ENCODE results near the gene DBNDD2. TPM values are rescaled to one million over a fixed set of nuclear protein-coding genes. Genes with fewer than 3 reads are reported as not detected.

The DBNDD2 gene
- total and polyA plus RNA-seq, 2 experiments from 2014 or later = 62.9 to 89.3 TPM

DNA sequence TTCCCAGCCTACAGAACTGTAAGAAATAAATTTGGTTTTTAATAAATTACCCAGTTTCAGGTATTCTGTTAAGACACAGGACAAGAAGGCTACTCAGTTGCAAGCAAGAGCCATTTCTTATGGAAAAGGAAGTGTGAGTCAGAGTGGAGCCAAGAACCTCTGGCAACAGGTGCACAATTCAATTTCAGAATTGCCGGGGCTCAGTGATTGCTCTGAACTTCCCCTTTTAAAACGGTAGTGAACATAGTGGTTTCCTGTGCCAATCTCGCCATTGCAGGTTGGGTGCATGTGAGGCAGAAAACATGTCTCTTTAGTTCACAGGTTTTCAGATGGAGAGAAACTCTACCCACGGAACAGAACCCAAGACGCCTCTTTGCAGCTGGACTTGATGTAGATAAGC, 24.2 kb downstream of the DBNDD2 start:
- H3K4me3 ChIP-seq = no peak overlapping the region
- DNase-seq (ENCODE audit: low read depth in 1 of 2, low spot score in 1 of 2) = no peak

DNA sequence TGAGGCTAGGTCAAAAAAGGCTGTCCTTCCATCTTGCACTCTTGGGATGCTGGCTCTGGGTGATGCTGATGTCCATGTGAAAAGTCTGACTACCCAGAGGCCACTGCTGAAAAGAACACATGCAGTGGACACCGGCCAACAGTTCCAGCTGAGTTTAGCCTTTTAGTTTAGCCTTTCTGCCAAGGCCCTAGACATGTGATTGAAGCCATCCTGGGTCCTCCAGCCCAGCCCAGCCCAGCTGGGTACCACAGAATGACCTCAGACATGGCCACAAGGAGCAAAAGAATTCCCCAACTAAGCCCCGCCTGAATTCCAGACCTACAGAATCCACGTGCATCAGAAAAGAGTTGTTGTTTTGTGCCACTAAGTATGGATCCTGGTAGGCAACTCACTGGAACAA, 25.2 kb downstream of the DBNDD2 start:
- TF ChIP-seq, protein P1, sequence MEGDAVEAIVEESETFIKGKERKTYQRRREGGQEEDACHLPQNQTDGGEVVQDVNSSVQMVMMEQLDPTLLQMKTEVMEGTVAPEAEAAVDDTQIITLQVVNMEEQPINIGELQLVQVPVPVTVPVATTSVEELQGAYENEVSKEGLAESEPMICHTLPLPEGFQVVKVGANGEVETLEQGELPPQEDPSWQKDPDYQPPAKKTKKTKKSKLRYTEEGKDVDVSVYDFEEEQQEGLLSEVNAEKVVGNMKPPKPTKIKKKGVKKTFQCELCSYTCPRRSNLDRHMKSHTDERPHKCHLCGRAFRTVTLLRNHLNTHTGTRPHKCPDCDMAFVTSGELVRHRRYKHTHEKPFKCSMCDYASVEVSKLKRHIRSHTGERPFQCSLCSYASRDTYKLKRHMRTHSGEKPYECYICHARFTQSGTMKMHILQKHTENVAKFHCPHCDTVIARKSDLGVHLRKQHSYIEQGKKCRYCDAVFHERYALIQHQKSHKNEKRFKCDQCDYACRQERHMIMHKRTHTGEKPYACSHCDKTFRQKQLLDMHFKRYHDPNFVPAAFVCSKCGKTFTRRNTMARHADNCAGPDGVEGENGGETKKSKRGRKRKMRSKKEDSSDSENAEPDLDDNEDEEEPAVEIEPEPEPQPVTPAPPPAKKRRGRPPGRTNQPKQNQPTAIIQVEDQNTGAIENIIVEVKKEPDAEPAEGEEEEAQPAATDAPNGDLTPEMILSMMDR (IDR thresholded peaks at IDR 0.05; ENCODE audit: low read depth, low read length) = no peak
- H3K36me3 ChIP-seq = no peaks in the 10 kb centered on the region
- no peaks in the 10 kb centered on the region for H3K9me3 ChIP-seq (ENCODE audit: low read depth)
- no peak overlapping the region for H3K27ac ChIP-seq
- no peaks in the 10 kb centered on the region for H3K27me3 ChIP-seq
- no peaks in the 10 kb centered on the region for H3K4me1 ChIP-seq (ENCODE audit: low read depth)
- no peak overlapping the region for H3K4me3 ChIP-seq
- DNase-seq (ENCODE audit: low read depth in 1 of 2, low spot score in 1 of 2) = peak in 1 of 2 donors; percentile 63

More for the DNA sequence above, 24.2 kb downstream of the DBNDD2 start:
- no peaks in the 10 kb centered on the region for H3K27me3 ChIP-seq
- no peak overlapping the region for H3K27ac ChIP-seq
- H3K9me3 ChIP-seq (ENCODE audit: low read depth) = no peaks in the 10 kb centered on the region
- TF ChIP-seq, protein P1 (IDR thresholded peaks at IDR 0.05; ENCODE audit: low read depth, low read length) = no peak
- H3K4me1 ChIP-seq (ENCODE audit: low read depth) = no peaks in the 10 kb centered on the region
- H3K36me3 ChIP-seq = no peaks in the 10 kb centered on the region

DNA sequence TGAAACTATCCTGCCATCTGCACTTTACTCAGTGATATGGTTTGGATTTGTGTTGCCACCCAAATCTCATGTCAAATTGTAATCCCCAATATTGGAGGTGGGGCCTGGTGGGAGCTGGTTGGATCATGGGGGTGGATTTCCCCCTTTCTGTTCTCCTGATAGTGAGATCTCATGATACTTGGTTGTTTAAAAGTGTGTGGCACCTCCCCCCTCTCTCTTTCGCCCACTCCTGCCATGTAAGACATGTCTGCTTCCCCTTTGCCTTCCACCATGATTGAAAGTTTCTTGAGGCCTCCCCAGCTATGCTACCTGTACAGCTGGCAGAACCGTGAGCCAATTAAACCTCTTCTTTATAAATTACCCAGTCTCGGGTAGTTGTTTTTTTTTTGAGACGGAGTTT, 25.9 kb downstream of the DBNDD2 start:
- no peaks in the 10 kb centered on the region for H3K4me1 ChIP-seq (ENCODE audit: low read depth)
- H3K4me3 ChIP-seq = no peak overlapping the region
- no peaks in the 10 kb centered on the region for H3K36me3 ChIP-seq
- TF ChIP-seq, protein P1 (IDR thresholded peaks at IDR 0.05; ENCODE audit: low read depth, low read length) = no peak
- H3K9me3 ChIP-seq (ENCODE audit: low read depth) = no peaks in the 10 kb centered on the region
- no peak for DNase-seq (ENCODE audit: low read depth in 1 of 2, low spot score in 1 of 2)
- H3K27me3 ChIP-seq = no peaks in the 10 kb centered on the region
- no peak overlapping the region for H3K27ac ChIP-seq

DNA sequence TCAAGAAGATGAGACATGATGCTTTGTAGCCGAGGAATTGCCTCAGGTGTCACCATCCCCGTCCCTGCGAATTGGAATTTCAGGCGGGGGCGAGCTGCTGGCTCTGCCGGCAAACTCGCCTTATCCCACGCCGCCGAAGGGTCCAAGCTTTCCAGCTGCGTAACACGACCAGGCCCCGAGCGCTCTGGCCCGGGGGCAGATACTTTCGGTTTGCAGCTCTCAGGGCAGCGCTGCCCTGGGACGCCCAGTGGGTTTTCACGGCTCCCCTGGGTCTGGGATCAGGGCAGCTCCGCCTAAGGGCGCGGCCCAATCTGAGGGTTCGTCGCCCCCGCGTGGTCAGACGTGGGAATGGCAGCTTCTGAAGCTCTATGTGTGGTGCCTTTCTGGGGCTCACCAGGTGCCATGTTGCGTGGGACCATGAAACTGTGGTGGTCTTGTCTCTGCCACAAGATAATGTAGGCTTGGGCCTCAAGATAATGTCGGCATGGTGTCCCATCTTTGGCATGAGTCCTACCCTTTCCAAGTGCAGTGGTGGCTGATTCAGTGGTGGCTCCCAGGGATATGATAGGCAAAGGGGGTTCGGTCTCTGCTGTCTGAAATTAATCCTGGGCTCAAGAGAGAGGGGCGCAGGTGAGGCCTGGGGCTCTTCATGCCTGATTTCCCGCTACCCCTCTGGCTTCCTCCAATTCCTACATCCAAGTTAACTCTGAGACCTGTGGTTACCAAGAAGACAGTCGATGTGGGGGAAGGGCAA, 28.8 kb downstream of the DBNDD2 start:
- H3K27ac ChIP-seq = no peak overlapping the region
- peak; percentile 90 to 92 for DNase-seq (ENCODE audit: low read depth in 1 of 2, low spot score in 1 of 2)
- no peaks in the 10 kb centered on the region for H3K4me1 ChIP-seq (ENCODE audit: low read depth)
- TF ChIP-seq, protein P1 (IDR thresholded peaks at IDR 0.05; ENCODE audit: low read depth, low read length) = peak; percentile 92
- peak overlapping the region; percentile 31 for H3K4me3 ChIP-seq
- H3K9me3 ChIP-seq (ENCODE audit: low read depth) = no peaks in the 10 kb centered on the region
- H3K27me3 ChIP-seq = no peaks in the 10 kb centered on the region
- no peaks in the 10 kb centered on the region for H3K36me3 ChIP-seq

DNA sequence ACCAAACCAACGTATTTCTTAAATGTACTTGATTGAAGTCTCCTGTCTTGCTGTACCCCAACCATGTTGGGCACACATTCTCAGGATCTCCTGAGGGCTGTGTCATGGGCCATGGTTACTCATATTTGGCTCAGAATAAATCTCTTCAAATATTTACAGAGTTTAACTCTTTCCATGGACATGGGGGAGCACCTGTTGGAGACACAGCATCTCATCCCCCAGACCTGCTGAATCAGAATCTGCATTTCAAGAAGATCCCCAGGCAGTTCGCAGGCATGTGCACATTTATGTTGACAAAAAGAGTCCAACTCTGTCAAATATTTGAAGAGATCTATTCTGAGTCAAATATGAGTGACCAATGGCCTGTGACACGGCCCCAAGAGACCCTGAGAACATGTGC, 32.3 kb downstream of the DBNDD2 start:
- no peak for DNase-seq (ENCODE audit: low read depth in 1 of 2, low spot score in 1 of 2)
- Histone ChIP-seq H3K27ac (no peak overlapping the region), H3K9me3 (ENCODE audit: low read depth) (no peaks in the 10 kb centered on the region), H3K27me3 (no peaks in the 10 kb centered on the region), H3K36me3 (no peaks in the 10 kb centered on the region), H3K4me1 (ENCODE audit: low read depth) (no peaks in the 10 kb centered on the region), H3K4me3 (no peak overlapping the region)
- TF ChIP-seq, protein P1 (IDR thresholded peaks at IDR 0.05; ENCODE audit: low read depth, low read length) = no peak
